ENCODE measurements around the gene PPP2R3A.
A peak's percentile ranks its signal among the peaks of the same experiment; 100 is the strongest.
"Not testable (repeated sequence)": the region's sequence is repeated elsewhere in the genome, so short reads cannot be mapped to it uniquely, and the experiment has no call there.

PPP2R3A gene

GRCh38 chr3:135965506-135966270 is at the start of gene PPP2R3A:
TSS of gene PPP2R3A (plus strand) at chr3:135965728. CDS start at chr3:136001499, 35,771 bp downstream.
- DNase-seq (ENCODE audit: low spot score), result peak; percentile 58

- DNase-seq (ENCODE audit: low spot score), result no peak
Measured at GRCh38 chr3:135916310-135916709, 49.2 kb upstream of the PPP2R3A start.

GRCh38 chr3:135917076-135917475 is 48.5 kb upstream of the PPP2R3A start:
- DNase-seq (ENCODE audit: low spot score), result no peak

- no peak for DNase-seq (ENCODE audit: low spot score)
Measured at GRCh38 chr3:135917927-135918597, 47.5 kb upstream of the PPP2R3A start.

- no peak for DNase-seq (ENCODE audit: low spot score)
Measured at GRCh38 chr3:135918600-135918999, 46.9 kb upstream of the PPP2R3A start.

- DNase-seq (ENCODE audit: low spot score), result no peak
Measured at GRCh38 chr3:135920275-135920674, 45.3 kb upstream of the PPP2R3A start.

GRCh38 chr3:135922903-135923250 is 42.7 kb upstream of the PPP2R3A start:
- DNase-seq (ENCODE audit: low spot score), result no peak

GRCh38 chr3:135924506-135924905 is 41.0 kb upstream of the PPP2R3A start:
- DNase-seq (ENCODE audit: low spot score), result no peak

GRCh38 chr3:135926664-135927063 is 38.9 kb upstream of the PPP2R3A start:
- no peak for DNase-seq (ENCODE audit: low spot score)

- no peak for DNase-seq (ENCODE audit: low spot score)
Measured at GRCh38 chr3:135927155-135927554, 38.4 kb upstream of the PPP2R3A start.

- DNase-seq (ENCODE audit: low spot score), result no peak
Measured at GRCh38 chr3:135929670-135930069, 35.9 kb upstream of the PPP2R3A start.

- no peak for DNase-seq (ENCODE audit: low spot score)
Measured at GRCh38 chr3:135930255-135930654, 35.3 kb upstream of the PPP2R3A start.

- DNase-seq (ENCODE audit: low spot score), result not testable (repeated sequence)
Measured at GRCh38 chr3:135935171-135935570, 30.4 kb upstream of the PPP2R3A start.

GRCh38 chr3:135937766-135938165 is 27.8 kb upstream of the PPP2R3A start:
- not testable (repeated sequence) for DNase-seq (ENCODE audit: low spot score)

- DNase-seq (ENCODE audit: low spot score), result no peak
Measured at GRCh38 chr3:135944831-135945230, 20.7 kb upstream of the PPP2R3A start.

- no peak for DNase-seq (ENCODE audit: low spot score)
Measured at GRCh38 chr3:135950941-135951340, 14.6 kb upstream of the PPP2R3A start.

- no peak for DNase-seq (ENCODE audit: low spot score)
Measured at GRCh38 chr3:135964160-135964955, 1.2 kb upstream of the PPP2R3A start.

GRCh38 chr3:135965129-135965505 is 411 bp upstream of the PPP2R3A start:
- DNase-seq (ENCODE audit: low spot score), result no peak

GRCh38 chr3:135966271-135966961 is 888 bp downstream of the PPP2R3A start:
- no peak for DNase-seq (ENCODE audit: low spot score)

GRCh38 chr3:135966962-135967274 is 1.4 kb downstream of the PPP2R3A start:
- no peak for DNase-seq (ENCODE audit: low spot score)

- DNase-seq (ENCODE audit: low spot score), result no peak
Measured at GRCh38 chr3:135967867-135968266, 2.3 kb downstream of the PPP2R3A start.

- no peak for DNase-seq (ENCODE audit: low spot score)
Measured at GRCh38 chr3:135970506-135971116, 5.1 kb downstream of the PPP2R3A start.
